ENCODE results near the gene CPN1. TPM values are rescaled to one million over a fixed set of nuclear protein-coding genes. Genes with fewer than 3 reads are reported as not detected.

CPN1 gene
- total RNA-seq, 1 experiment from 2014 or later = 24.9 TPM

- no peaks in the 10 kb centered on the region for H3K9me3 Mint-ChIP-seq (ENCODE audit: unreplicated experiment)
- intact Hi-C loops (cut with micrococcal nuclease; ENCODE audit: unreplicated experiment) = no loop called here
- no peak for DNase-seq
- POLR2A ChIA-PET = no interaction called here
- peaks cover 12% of the 10 kb centered on the region for H3K36me3 Mint-ChIP-seq (ENCODE audit: insufficient read depth, unreplicated experiment)
- Histone ChIP-seq H3K4me3 (ENCODE audit: low read depth, low read length) (no peak overlapping the region), H3K9me3 (no peaks in the 10 kb centered on the region), H3K36me3 (ENCODE audit: control insufficient read depth, insufficient read depth, low read length) (no peaks in the 10 kb centered on the region; the same call in 1 of the 2 replicates), H3K27me3 (replicated peaks; ENCODE audit: control insufficient read depth, insufficient read depth, low read length) (no peaks in the 10 kb centered on the region), H3K4me1 (peaks cover 10% of the 10 kb centered on the region)
- H3K4me1 Mint-ChIP-seq (ENCODE audit: low read depth, unreplicated experiment) = peaks cover 26% of the 10 kb centered on the region
- no peak for TF ChIP-seq CTCF (IDR thresholded peaks at IDR 0.05; ENCODE audit: insufficient read depth in 1 of 2, low read depth in 1 of 2, low read length in 1 of 2, severe bottlenecking in 1 of 2, unreplicated experiment in 1 of 2)
- H3K27me3 Mint-ChIP-seq (ENCODE audit: insufficient read depth, unreplicated experiment) = no peaks in the 10 kb centered on the region
- BruUV-seq (replicated peaks) = no TSS peak
- CTCF ChIA-PET = no interaction called here
- H3K27ac Mint-ChIP-seq (ENCODE audit: unreplicated experiment) = no peak overlapping the region
- H3K4me3 Mint-ChIP-seq (ENCODE audit: unreplicated experiment) = no peak overlapping the region
Measured at GRCh38 chr10:100075426-100076220, 6.0 kb downstream of the CPN1 start.

- ChIA-PET POLR2A (no interaction called here), CTCF (interaction anchor here (1.2 kb wide), 1 partner anchor 227 kb away, joined by 3 read pairs; no protein-coding TSS in a partner anchor)
- Mint-ChIP-seq H3K27me3 (ENCODE audit: insufficient read depth, unreplicated experiment) (no peaks in the 10 kb centered on the region), H3K4me3 (ENCODE audit: unreplicated experiment) (no peak overlapping the region), H3K36me3 (ENCODE audit: insufficient read depth, unreplicated experiment) (peaks cover 6% of the 10 kb centered on the region), H3K9me3 (ENCODE audit: unreplicated experiment) (no peaks in the 10 kb centered on the region), H3K27ac (ENCODE audit: unreplicated experiment) (no peak overlapping the region), H3K4me1 (ENCODE audit: low read depth, unreplicated experiment) (peaks cover 11% of the 10 kb centered on the region)
- Histone ChIP-seq H3K36me3 (ENCODE audit: control insufficient read depth, insufficient read depth, low read length) (no peaks in the 10 kb centered on the region; the same call in 1 of the 2 replicates), H3K4me3 (ENCODE audit: low read depth, low read length) (no peak overlapping the region), H3K9me3 (no peaks in the 10 kb centered on the region), H3K4me1 (peaks cover 8% of the 10 kb centered on the region; the same call in 1 of the 2 replicates), H3K27me3 (replicated peaks; ENCODE audit: control insufficient read depth, insufficient read depth, low read length) (no peaks in the 10 kb centered on the region)
- intact Hi-C loops (cut with micrococcal nuclease; ENCODE audit: unreplicated experiment) = no loop called here
- TF ChIP-seq CTCF (IDR thresholded peaks at IDR 0.05; ENCODE audit: insufficient read depth in 1 of 2, low read depth in 1 of 2, low read length in 1 of 2, severe bottlenecking in 1 of 2, unreplicated experiment in 1 of 2) = no peak
- no TSS peak for BruUV-seq (replicated peaks)
- DNase-seq = peak in 1 of 2 experiments; percentile 25
Measured at GRCh38 chr10:100072514-100072913, 9.2 kb downstream of the CPN1 start.

- Histone ChIP-seq H3K4me3 (ENCODE audit: low read depth, low read length) (no peak overlapping the region), H3K4me1 (peaks cover 8% of the 10 kb centered on the region; the same call in 1 of the 2 replicates), H3K36me3 (ENCODE audit: control insufficient read depth, insufficient read depth, low read length) (no peaks in the 10 kb centered on the region; the same call in 1 of the 2 replicates), H3K9me3 (no peaks in the 10 kb centered on the region), H3K27me3 (replicated peaks; ENCODE audit: control insufficient read depth, insufficient read depth, low read length) (no peaks in the 10 kb centered on the region)
- no peak for DNase-seq
- intact Hi-C loops (cut with micrococcal nuclease; ENCODE audit: unreplicated experiment) = no loop called here
- ChIA-PET CTCF (no interaction called here), POLR2A (no interaction called here)
- H3K4me3 Mint-ChIP-seq (ENCODE audit: unreplicated experiment) = no peak overlapping the region
- no TSS peak for BruUV-seq (replicated peaks)
- peaks cover 6% of the 10 kb centered on the region for H3K36me3 Mint-ChIP-seq (ENCODE audit: insufficient read depth, unreplicated experiment)
- no peaks in the 10 kb centered on the region for H3K9me3 Mint-ChIP-seq (ENCODE audit: unreplicated experiment)
- no peaks in the 10 kb centered on the region for H3K27me3 Mint-ChIP-seq (ENCODE audit: insufficient read depth, unreplicated experiment)
- H3K27ac Mint-ChIP-seq (ENCODE audit: unreplicated experiment) = no peak overlapping the region
- no peak for TF ChIP-seq CTCF (IDR thresholded peaks at IDR 0.05; ENCODE audit: insufficient read depth in 1 of 2, low read depth in 1 of 2, low read length in 1 of 2, severe bottlenecking in 1 of 2, unreplicated experiment in 1 of 2)
- peaks cover 11% of the 10 kb centered on the region for H3K4me1 Mint-ChIP-seq (ENCODE audit: low read depth, unreplicated experiment)
Measured at GRCh38 chr10:100071529-100071928, 10.1 kb downstream of the CPN1 start.

Data from Caco-2 (cell line).